ENCODE measurements around the gene HPX.

HPX gene

DNA sequence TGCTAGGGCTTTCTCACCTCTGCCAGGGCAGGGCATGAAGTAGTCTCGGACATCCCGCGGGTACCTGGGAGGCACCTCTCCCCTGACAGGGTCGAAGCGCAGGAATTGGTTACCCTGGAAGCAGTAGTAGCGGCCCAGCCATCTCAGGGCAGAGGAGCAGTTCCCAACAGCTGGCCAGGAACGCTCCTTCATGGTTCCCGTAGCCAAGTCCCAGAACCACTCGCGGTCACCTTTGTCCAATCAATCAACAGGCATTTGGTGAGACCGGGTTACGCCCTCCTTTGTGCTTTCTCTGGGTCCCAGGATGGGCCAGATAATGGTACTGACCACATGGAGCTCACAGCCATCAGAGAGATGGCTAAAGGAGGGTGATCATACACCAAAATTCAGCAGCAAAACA is 3.4 kb downstream of the HPX start:
- no peaks in the 10 kb centered on the region for H3K79me2 ChIP-seq (ENCODE audit: insufficient read depth, low read depth)
- no peaks in the 10 kb centered on the region for H3K4me1 ChIP-seq (ENCODE audit: low read depth, poor library complexity, severe bottlenecking)
- H3K36me3 ChIP-seq (ENCODE audit: insufficient read depth), result no peaks in the 10 kb centered on the region
- no peaks in the 10 kb centered on the region for H4K20me1 ChIP-seq (ENCODE audit: insufficient read depth)
- no peak overlapping the region for H3K4me3 ChIP-seq (IDR thresholded peaks at IDR 0.05; ENCODE audit: insufficient read depth, low read depth, low read length)
- TF ChIP-seq CTCF (conservative IDR thresholded peaks at IDR 0.05; ENCODE audit: low read depth, low read length), result no peak
- H3K9ac ChIP-seq, result no peak overlapping the region
- H3K27ac ChIP-seq, result no peak overlapping the region
- no peak overlapping the region for H2AFZ ChIP-seq (ENCODE audit: low read depth)
- H3K27me3 ChIP-seq (ENCODE audit: insufficient read depth, low read depth), result no peaks in the 10 kb centered on the region
- H3K4me2 ChIP-seq, result no peak overlapping the region

- H4K20me1 ChIP-seq (ENCODE audit: insufficient read depth), result no peaks in the 10 kb centered on the region
- no peaks in the 10 kb centered on the region for H3K79me2 ChIP-seq (ENCODE audit: insufficient read depth, low read depth)
- H3K4me1 ChIP-seq (ENCODE audit: low read depth, poor library complexity, severe bottlenecking), result no peaks in the 10 kb centered on the region
- H3K4me2 ChIP-seq, result no peak overlapping the region
- H2AFZ ChIP-seq (ENCODE audit: low read depth), result no peak overlapping the region
- H3K27ac ChIP-seq, result no peak overlapping the region
- no peak overlapping the region for H3K9ac ChIP-seq
- no peak overlapping the region for H3K4me3 ChIP-seq (IDR thresholded peaks at IDR 0.05; ENCODE audit: insufficient read depth, low read depth, low read length)
- TF ChIP-seq CTCF (conservative IDR thresholded peaks at IDR 0.05; ENCODE audit: low read depth, low read length), result no peak
- H3K36me3 ChIP-seq (ENCODE audit: insufficient read depth), result no peaks in the 10 kb centered on the region
- no peaks in the 10 kb centered on the region for H3K27me3 ChIP-seq (ENCODE audit: insufficient read depth, low read depth)
Measured at GRCh38 chr11:6433998-6434660, 6.7 kb downstream of the HPX start.

GRCh38 chr11:6431861-6432260 is 8.9 kb downstream of the HPX start:
- Histone ChIP-seq H3K4me2 (no peak overlapping the region), H2AFZ (ENCODE audit: low read depth) (no peak overlapping the region), H3K36me3 (ENCODE audit: insufficient read depth) (no peaks in the 10 kb centered on the region)

DNA sequence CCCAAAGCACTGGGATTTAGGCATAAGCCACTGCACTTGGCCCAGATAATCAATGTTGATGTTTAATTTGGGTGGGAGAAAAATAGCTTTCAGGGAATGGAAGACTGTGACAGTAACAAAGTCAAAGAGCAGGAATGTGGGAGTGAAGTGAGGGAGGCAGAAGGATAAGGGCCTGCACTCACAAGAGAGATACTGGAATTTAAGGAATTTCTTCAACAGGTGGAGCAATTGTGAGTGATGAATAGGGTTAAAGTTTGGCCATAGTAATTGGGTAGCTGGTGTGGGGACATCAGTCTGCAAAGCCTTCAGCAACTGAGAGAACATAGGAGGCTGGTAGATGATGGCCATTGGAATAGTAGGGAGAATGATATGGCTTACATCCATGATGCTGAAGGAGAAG is 13.3 kb downstream of the HPX start:
- no peak overlapping the region for H3K4me3 ChIP-seq (IDR thresholded peaks at IDR 0.05; ENCODE audit: insufficient read depth, low read depth, low read length)
- H2AFZ ChIP-seq (ENCODE audit: low read depth), result no peak overlapping the region
- no peaks in the 10 kb centered on the region for H4K20me1 ChIP-seq (ENCODE audit: insufficient read depth)
- H3K9ac ChIP-seq, result no peak overlapping the region
- no peaks in the 10 kb centered on the region for H3K4me1 ChIP-seq (ENCODE audit: low read depth, poor library complexity, severe bottlenecking)
- H3K27me3 ChIP-seq (ENCODE audit: insufficient read depth, low read depth), result no peaks in the 10 kb centered on the region
- H3K4me2 ChIP-seq, result no peak overlapping the region
- H3K79me2 ChIP-seq (ENCODE audit: insufficient read depth, low read depth), result no peaks in the 10 kb centered on the region
- no peak overlapping the region for H3K27ac ChIP-seq
- H3K36me3 ChIP-seq (ENCODE audit: insufficient read depth), result no peaks in the 10 kb centered on the region
- no peak for TF ChIP-seq CTCF (conservative IDR thresholded peaks at IDR 0.05; ENCODE audit: low read depth, low read length)

More at GRCh38 chr11:6431861-6432260, 8.9 kb downstream of the HPX start:
- H3K27me3 ChIP-seq (ENCODE audit: insufficient read depth, low read depth), result no peaks in the 10 kb centered on the region
- no peaks in the 10 kb centered on the region for H3K4me1 ChIP-seq (ENCODE audit: low read depth, poor library complexity, severe bottlenecking)
- H3K9ac ChIP-seq, result no peak overlapping the region
- no peak overlapping the region for H3K27ac ChIP-seq
- no peaks in the 10 kb centered on the region for H4K20me1 ChIP-seq (ENCODE audit: insufficient read depth)
- no peak for TF ChIP-seq CTCF (conservative IDR thresholded peaks at IDR 0.05; ENCODE audit: low read depth, low read length)
- no peaks in the 10 kb centered on the region for H3K79me2 ChIP-seq (ENCODE audit: insufficient read depth, low read depth)
- no peak overlapping the region for H3K4me3 ChIP-seq (IDR thresholded peaks at IDR 0.05; ENCODE audit: insufficient read depth, low read depth, low read length)
